Kidney epithelial cell (primary cell): Measurements from ENCODE around the gene EPHB2. TPM values are rescaled to one million over a fixed set of nuclear protein-coding genes. Genes with fewer than 3 reads are reported as not detected.
"Not testable (repeated sequence)": the region's sequence is repeated elsewhere in the genome, so short reads cannot be mapped to it uniquely, and the experiment has no call there.

ENCODE experiments used
- DNase-seq: peaks from one replicate; pipeline ENCODE4 v3.0.0-alpha.2; 2010; ENCODE audit warnings: low read depth
- H3K27me3 ChIP-seq: 2 replicates; pipeline ENCODE4 v1.6.0; 2011; ENCODE audit warnings: low read length; ENCODE audit not compliant: control insufficient read depth, insufficient read depth
- H3K36me3 ChIP-seq: 2 replicates; pipeline ENCODE4 v1.5.1; 2011; ENCODE audit warnings: low read length; ENCODE audit not compliant: control insufficient read depth, insufficient read depth
- H3K4me3 ChIP-seq: 2 replicates; pipeline ENCODE4 v1.5.1; 2011; ENCODE audit warnings: low read depth, mild to moderate bottlenecking, control low read depth, low read length
- total RNA-seq: library from RNA; depleted of rRNA; stranded (reverse); fragments of >200 nt; gene quantifications from 2 replicates; pipeline ENCODE4 v1.2.3, GENCODE V29; 2015
- TF ChIP-seq, protein P1 (sequence below): IDR thresholded peaks from 2 replicates; pipeline ENCODE4 v1.5.1; 2011; ENCODE audit warnings: mild to moderate bottlenecking, moderate library complexity, low read length, control low read depth, inconsistent platforms; ENCODE audit not compliant: insufficient read depth, poor library complexity, severe bottlenecking

Gene EPHB2
- total RNA-seq, 1 donor from 2014 or later, result 111 TPM

DNA sequence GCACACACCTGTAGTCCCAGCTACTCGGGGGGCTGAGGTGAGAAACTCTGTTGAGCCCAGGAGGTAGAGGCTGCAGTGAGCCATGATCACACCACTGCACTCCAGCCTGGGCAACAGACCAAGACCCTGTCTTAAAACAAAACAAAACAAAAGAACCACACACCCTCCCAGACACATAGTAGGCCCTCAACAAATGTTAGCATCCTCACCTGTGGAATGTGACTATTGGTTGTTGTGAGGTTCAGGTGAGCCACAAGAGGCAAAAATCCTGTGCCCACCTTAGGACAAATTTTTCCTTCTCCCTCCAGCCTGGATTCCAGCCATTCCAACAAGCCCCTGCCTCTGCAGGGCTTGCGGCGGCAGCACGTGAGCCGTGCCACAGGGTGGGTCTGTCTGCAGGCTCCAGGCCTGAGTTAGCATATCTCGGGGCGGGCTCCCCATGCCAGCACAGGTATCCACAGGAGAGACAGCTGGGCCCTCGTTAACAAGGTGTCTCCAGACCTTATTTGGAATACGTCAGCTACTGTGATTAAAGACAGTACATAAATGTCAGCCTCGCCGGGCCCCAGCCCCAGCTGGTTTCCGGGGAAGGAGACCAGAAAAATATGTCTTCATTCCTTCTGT, 40.2 kb upstream of the EPHB2 start:
- TF ChIP-seq, protein P1, sequence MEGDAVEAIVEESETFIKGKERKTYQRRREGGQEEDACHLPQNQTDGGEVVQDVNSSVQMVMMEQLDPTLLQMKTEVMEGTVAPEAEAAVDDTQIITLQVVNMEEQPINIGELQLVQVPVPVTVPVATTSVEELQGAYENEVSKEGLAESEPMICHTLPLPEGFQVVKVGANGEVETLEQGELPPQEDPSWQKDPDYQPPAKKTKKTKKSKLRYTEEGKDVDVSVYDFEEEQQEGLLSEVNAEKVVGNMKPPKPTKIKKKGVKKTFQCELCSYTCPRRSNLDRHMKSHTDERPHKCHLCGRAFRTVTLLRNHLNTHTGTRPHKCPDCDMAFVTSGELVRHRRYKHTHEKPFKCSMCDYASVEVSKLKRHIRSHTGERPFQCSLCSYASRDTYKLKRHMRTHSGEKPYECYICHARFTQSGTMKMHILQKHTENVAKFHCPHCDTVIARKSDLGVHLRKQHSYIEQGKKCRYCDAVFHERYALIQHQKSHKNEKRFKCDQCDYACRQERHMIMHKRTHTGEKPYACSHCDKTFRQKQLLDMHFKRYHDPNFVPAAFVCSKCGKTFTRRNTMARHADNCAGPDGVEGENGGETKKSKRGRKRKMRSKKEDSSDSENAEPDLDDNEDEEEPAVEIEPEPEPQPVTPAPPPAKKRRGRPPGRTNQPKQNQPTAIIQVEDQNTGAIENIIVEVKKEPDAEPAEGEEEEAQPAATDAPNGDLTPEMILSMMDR, result no peak
- Histone ChIP-seq H3K4me3 (no peak overlapping the region), H3K27me3 (peaks cover 42% of the 10 kb centered on the region), H3K36me3 (no peaks in the 10 kb centered on the region)
- DNase-seq, result no peak

GRCh38 chr1:22671999-22672398, 38.6 kb upstream of the EPHB2 start:
- Histone ChIP-seq H3K36me3 (no peaks in the 10 kb centered on the region), H3K4me3 (no peak overlapping the region), H3K27me3 (peaks cover 42% of the 10 kb centered on the region)
- TF ChIP-seq, protein P1, result no peak
- DNase-seq, result no peak

- no peak overlapping the region for H3K4me3 ChIP-seq
- H3K27me3 ChIP-seq, result peaks cover 33% of the 10 kb centered on the region
- TF ChIP-seq, protein P1, result peak; percentile 78
- DNase-seq, result peak; percentile 21
- no peaks in the 10 kb centered on the region for H3K36me3 ChIP-seq
These were observed 36.9 kb upstream of the EPHB2 start for GRCh38 chr1:22673486-22674409.

DNA sequence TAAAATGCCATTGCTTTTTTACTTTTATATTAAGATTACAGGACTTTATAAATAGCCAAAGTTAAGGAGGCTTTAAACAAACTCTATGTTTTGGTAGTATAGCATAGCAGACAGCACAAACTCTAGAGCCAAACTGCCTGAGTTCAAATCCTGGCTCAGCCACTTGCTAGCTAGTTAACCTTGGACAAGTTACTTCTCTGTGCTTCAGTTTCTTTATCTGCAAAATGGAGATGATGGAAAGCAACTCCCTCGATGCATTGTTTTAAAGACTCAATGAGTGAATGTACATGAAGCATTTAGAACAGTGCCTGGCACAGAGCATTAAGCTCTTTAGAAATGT, 36.3 kb upstream of the EPHB2 start:
- no peak for DNase-seq
- Histone ChIP-seq H3K4me3 (no peak overlapping the region), H3K27me3 (peaks cover 30% of the 10 kb centered on the region), H3K36me3 (no peaks in the 10 kb centered on the region)
- TF ChIP-seq, protein P1, result no peak

GRCh38 chr1:22676151-22676550, 34.5 kb upstream of the EPHB2 start:
- peaks cover 19% of the 10 kb centered on the region for H3K27me3 ChIP-seq
- H3K36me3 ChIP-seq, DNase-seq, H3K4me3 ChIP-seq: not testable (repeated sequence)

- Histone ChIP-seq H3K36me3 (no peaks in the 10 kb centered on the region), H3K4me3 (no peak overlapping the region), H3K27me3 (peaks cover 14% of the 10 kb centered on the region)
- DNase-seq, result no peak
- TF ChIP-seq, protein P1, result no peak
These were observed 33.6 kb upstream of the EPHB2 start for GRCh38 chr1:22676916-22677583.
